CD14-positive monocyte (primary cell): ENCODE data around the gene DET1. TPM values are rescaled to one million over a fixed set of nuclear protein-coding genes. Genes with fewer than 3 reads are reported as not detected.

Experiments used
- DNase-seq, 3 donors: peaks; one replicate each; pipeline ENCODE4 v3.0.0-alpha.2; 2011 to 2022
- H2AFZ ChIP-seq: 2 replicates; pipeline ENCODE4 v1.6.0; 2012; ENCODE audit warnings: mild to moderate bottlenecking, low read depth, low read length, inconsistent platforms; ENCODE audit not compliant: insufficient read depth, poor library complexity, severe bottlenecking
- H3K27ac ChIP-seq, 2 donors: 1 replicate in 1 of 2; 2 replicates in 1 of 2; pipeline ENCODE4 v1.5.1; 2012 to 2013; ENCODE audit warnings: low read length in 2 of 2, control low read depth in 1 of 2, inconsistent platforms in 1 of 2, low read depth in 1 of 2, mild to moderate bottlenecking in 1 of 2
- H3K27me3 ChIP-seq, 2 donors: one replicate each; pipeline versions ENCODE4 v1.6.0 to v1.6.1; 2011 to 2013; ENCODE audit warnings: low read length in 2 of 2; ENCODE audit not compliant: control insufficient read depth in 2 of 2, insufficient read depth in 2 of 2
- H3K36me3 ChIP-seq, 2 donors: replicated peaks in 1 of 2; 1 replicate in 1 of 2; 2 replicates in 1 of 2; pipeline versions ENCODE4 v1.5.1 to v1.6.1; 2012 to 2013; ENCODE audit warnings: low read length in 2 of 2, control low read depth in 1 of 2, inconsistent platforms in 1 of 2, mild to moderate bottlenecking in 1 of 2; ENCODE audit not compliant: insufficient read depth in 2 of 2, control insufficient read depth in 1 of 2
- H3K4me1 ChIP-seq, 2 donors: 1 replicate in 1 of 2; 2 replicates in 1 of 2; pipeline versions ENCODE4 v1.5.1 to v1.6.1; 2012 to 2013; ENCODE audit warnings: low read length in 2 of 2, control low read depth in 1 of 2, inconsistent platforms in 1 of 2, mild to moderate bottlenecking in 1 of 2, moderate library complexity in 1 of 2; ENCODE audit not compliant: insufficient read depth in 2 of 2, control insufficient read depth in 1 of 2
- H3K4me2 ChIP-seq: replicated peaks from 2 replicates; pipeline ENCODE3; 2012; ENCODE audit warnings: low read length, moderate library complexity, mild to moderate bottlenecking; ENCODE audit not compliant: poor library complexity, severe bottlenecking; ENCODE audit errors: extremely low read depth
- H3K4me3 ChIP-seq, 3 experiments: fragments of 200-600 bp in 1 of 3; sonication (generic) in 1 of 3; replicated peaks in 1 of 3; 1 replicate in 2 of 3; 2 replicates in 1 of 3; pipeline ENCODE4 v1.5.1; 2011 to 2013; ENCODE audit warnings: low read length in 3 of 3, mild to moderate bottlenecking in 3 of 3, control low read depth in 2 of 3, low read depth in 2 of 3, inconsistent platforms in 1 of 3, moderate library complexity in 1 of 3
- H3K79me2 ChIP-seq: 2 replicates; pipeline ENCODE4 v1.6.0; 2012; ENCODE audit warnings: mild to moderate bottlenecking, control low read depth, inconsistent platforms, low read length, moderate library complexity; ENCODE audit not compliant: insufficient read depth
- H3K9ac ChIP-seq: 2 replicates; pipeline ENCODE4 v1.6.0; 2017; ENCODE audit warnings: low read length, mild to moderate bottlenecking; ENCODE audit not compliant: insufficient read depth, poor library complexity, severe bottlenecking
- H3K9me3 ChIP-seq, 2 donors: replicated peaks in 1 of 2; 1 replicate in 1 of 2; 2 replicates in 1 of 2; pipeline versions ENCODE4 v1.5.1 to v1.6.1; 2012 to 2013; ENCODE audit warnings: low read length in 2 of 2, control low read depth in 1 of 2; ENCODE audit not compliant: control insufficient read depth in 1 of 2, insufficient read depth in 1 of 2
- H4K20me1 ChIP-seq: 2 replicates; pipeline ENCODE4 v1.6.0; 2012; ENCODE audit warnings: mild to moderate bottlenecking, low read length, control low read depth, moderate library complexity; ENCODE audit not compliant: insufficient read depth
- H3K27ac Mint-ChIP-seq, 7 donors: one replicate each; pipeline ENCODE4 v1.8.0; 2020; ENCODE audit warnings: mild to moderate bottlenecking in 7 of 7, mixed read lengths in 7 of 7, moderate library complexity in 6 of 7, inconsistent platforms in 2 of 7
- H3K27me3 Mint-ChIP-seq, 3 donors: one replicate each; pipeline ENCODE4 v1.8.0; 2021 to 2022; ENCODE audit warnings: low read depth in 3 of 3, mild to moderate bottlenecking in 3 of 3, mixed read lengths in 3 of 3, moderate library complexity in 3 of 3, inconsistent platforms in 1 of 3
- H3K36me3 Mint-ChIP-seq, 2 donors: one replicate each; pipeline ENCODE4 v1.8.0; 2020; ENCODE audit warnings: mixed read lengths in 2 of 2, inconsistent platforms in 1 of 2, mild to moderate bottlenecking in 1 of 2
- H3K4me1 Mint-ChIP-seq: one replicate; pipeline ENCODE4 v1.8.0; 2020; ENCODE audit warnings: mild to moderate bottlenecking, mixed read lengths
- H3K4me3 Mint-ChIP-seq, 2 donors: one replicate each; pipeline ENCODE4 v1.8.0; 2020; ENCODE audit warnings: mild to moderate bottlenecking in 2 of 2, mixed read lengths in 2 of 2, moderate library complexity in 1 of 2
- H3K9me3 Mint-ChIP-seq, 7 donors: one replicate each; pipeline ENCODE4 v1.8.0; 2020 to 2022; ENCODE audit warnings: mixed read lengths in 7 of 7, mild to moderate bottlenecking in 6 of 7, moderate library complexity in 6 of 7, inconsistent platforms in 2 of 7
- WGBS: methylation state at CpG from one replicate; pipeline ENCODE4 v1.1.5; 2013; ENCODE audit warnings: missing lambda C conversion rate; ENCODE audit not compliant: insufficient coverage; 5-methylcytosine and 5-hydroxymethylcytosine counted together
- intact Hi-C, 2 donors: fragments of 100-400 bp; cut with micrococcal nuclease; formaldehyde crosslinking; loops; one replicate each; pipeline versions ENCODE4 v1.15.0 to v1.15.1; 2023
- polyA plus RNA-seq, 3 donors: library from polyadenylated mRNA; depleted of rRNA in 1 of 3; unstranded in 2 of 3; stranded (reverse) in 1 of 3; fragments of 300-500 nt in 2 of 3; fragments of >200 nt in 1 of 3; fragmentation: Illumina TruSeq in 2 of 3; gene quantifications; 1 replicate in 2 of 3; 2 replicates in 1 of 3; pipeline ENCODE4 v1.2.3, GENCODE V29; 2012 to 2021
- TF ChIP-seq, protein P1 (sequence below): fragments of 200-600 bp; IDR thresholded peaks from one replicate; pipeline ENCODE4 v1.8.0; 2022; ENCODE audit warnings: antibody characterized with exemption, mild to moderate bottlenecking

DET1 gene
- polyA plus RNA-seq, 3 donors: 0.88 to 3.4 (median 1.8) TPM

- DNase-seq: no peak
- H3K4me1 ChIP-seq: peaks cover 8 to 15% of the 10 kb centered on the region in 2 donors
- H3K9me3 ChIP-seq: no peaks in the 10 kb centered on the region
- Mint-ChIP-seq H3K4me1 (peaks cover 6% of the 10 kb centered on the region), H3K4me3 (no peak overlapping the region), H3K27me3 (no peaks in the 10 kb centered on the region), H3K9me3 (no peaks in the 10 kb centered on the region), H3K36me3 (peaks cover 38 to 45% of the 10 kb centered on the region in 2 donors), H3K27ac (no peak overlapping the region)
- H3K79me2 ChIP-seq: peaks cover 18% of the 10 kb centered on the region
- no peaks in the 10 kb centered on the region for H4K20me1 ChIP-seq
- no peak overlapping the region for H2AFZ ChIP-seq
- intact Hi-C loops: no loop called here
- no peak overlapping the region for H3K9ac ChIP-seq
- peaks cover 39 to 68% of the 10 kb centered on the region in 2 donors for H3K36me3 ChIP-seq
- no peak overlapping the region for H3K4me2 ChIP-seq
- TF ChIP-seq, protein P1, sequence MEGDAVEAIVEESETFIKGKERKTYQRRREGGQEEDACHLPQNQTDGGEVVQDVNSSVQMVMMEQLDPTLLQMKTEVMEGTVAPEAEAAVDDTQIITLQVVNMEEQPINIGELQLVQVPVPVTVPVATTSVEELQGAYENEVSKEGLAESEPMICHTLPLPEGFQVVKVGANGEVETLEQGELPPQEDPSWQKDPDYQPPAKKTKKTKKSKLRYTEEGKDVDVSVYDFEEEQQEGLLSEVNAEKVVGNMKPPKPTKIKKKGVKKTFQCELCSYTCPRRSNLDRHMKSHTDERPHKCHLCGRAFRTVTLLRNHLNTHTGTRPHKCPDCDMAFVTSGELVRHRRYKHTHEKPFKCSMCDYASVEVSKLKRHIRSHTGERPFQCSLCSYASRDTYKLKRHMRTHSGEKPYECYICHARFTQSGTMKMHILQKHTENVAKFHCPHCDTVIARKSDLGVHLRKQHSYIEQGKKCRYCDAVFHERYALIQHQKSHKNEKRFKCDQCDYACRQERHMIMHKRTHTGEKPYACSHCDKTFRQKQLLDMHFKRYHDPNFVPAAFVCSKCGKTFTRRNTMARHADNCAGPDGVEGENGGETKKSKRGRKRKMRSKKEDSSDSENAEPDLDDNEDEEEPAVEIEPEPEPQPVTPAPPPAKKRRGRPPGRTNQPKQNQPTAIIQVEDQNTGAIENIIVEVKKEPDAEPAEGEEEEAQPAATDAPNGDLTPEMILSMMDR: no peak
- H3K27me3 ChIP-seq: no peaks in the 10 kb centered on the region
- no peak overlapping the region for H3K27ac ChIP-seq
- no peak overlapping the region for H3K4me3 ChIP-seq
- WGBS: 100% methylated on average over 1 of the region's 4 CpGs
Measured at GRCh38 chr15:88472225-88472624, 74.3 kb downstream of the DET1 start.

- DNase-seq: no peak
- Histone ChIP-seq H3K27me3 (no peaks in the 10 kb centered on the region), H3K4me3 (no peak overlapping the region), H3K9ac (no peak overlapping the region), H3K4me2 (no peak overlapping the region), H3K27ac (no peak overlapping the region), H3K9me3 (no peaks in the 10 kb centered on the region), H3K36me3 (peaks cover 26 to 53% of the 10 kb centered on the region in 2 donors), H2AFZ (no peak overlapping the region), H3K4me1 (peaks cover 15 to 27% of the 10 kb centered on the region in 2 donors), H3K79me2 (peaks cover 31% of the 10 kb centered on the region), H4K20me1 (no peaks in the 10 kb centered on the region)
- peaks cover 28 to 33% of the 10 kb centered on the region in 2 donors for H3K36me3 Mint-ChIP-seq
- peaks cover 16% of the 10 kb centered on the region for H3K4me1 Mint-ChIP-seq
- H3K27me3 Mint-ChIP-seq: no peaks in the 10 kb centered on the region
- H3K27ac Mint-ChIP-seq: no peak overlapping the region
- TF ChIP-seq, protein P1: no peak
- H3K9me3 Mint-ChIP-seq: no peaks in the 10 kb centered on the region
- intact Hi-C loops: no loop called here
- no peak overlapping the region for H3K4me3 Mint-ChIP-seq
- 100% methylated on average over 4 of the region's 6 CpGs for WGBS
Measured at GRCh38 chr15:88470625-88471372, 75.7 kb downstream of the DET1 start.
